BE2C (cell line): ENCODE results near the gene CAMK2D.

Source experiments
- DNase-seq: peaks from one replicate; pipeline ENCODE4 v3.0.0-alpha.2; 2020
- H3K27me3 ChIP-seq: fragments of 250-450 bp; sonication (Bioruptor Pico); 2 replicates; pipeline ENCODE4 v1.5.1; 2020; ENCODE audit warnings: mild to moderate bottlenecking
- H3K36me3 ChIP-seq: fragments of 250-450 bp; sonication (Bioruptor Pico); 2 replicates; pipeline ENCODE4 v1.5.1; 2020; ENCODE audit warnings: mild to moderate bottlenecking
- H3K4me1 ChIP-seq: fragments of 250-450 bp; sonication (Bioruptor Pico); 2 replicates; pipeline ENCODE4 v1.5.1; 2020
- H3K4me3 ChIP-seq: 2 replicates; pipeline ENCODE4 v1.5.1; 2011; ENCODE audit warnings: low read depth, low read length
- H3K9me3 ChIP-seq: fragments of 250-450 bp; sonication (Bioruptor Pico); 2 replicates; pipeline ENCODE4 v1.5.1; 2020
- TF ChIP-seq, protein P1 (sequence below): IDR thresholded peaks from 2 replicates; pipeline ENCODE4 v1.5.1; 2012; ENCODE audit warnings: mild to moderate bottlenecking, low read depth, low read length

CAMK2D gene

GRCh38 chr4:113673450-113673849 is 88.1 kb downstream of the CAMK2D start:
- no peaks in the 10 kb centered on the region for H3K36me3 ChIP-seq
- peak; percentile 67 for DNase-seq
- TF ChIP-seq, protein P1, sequence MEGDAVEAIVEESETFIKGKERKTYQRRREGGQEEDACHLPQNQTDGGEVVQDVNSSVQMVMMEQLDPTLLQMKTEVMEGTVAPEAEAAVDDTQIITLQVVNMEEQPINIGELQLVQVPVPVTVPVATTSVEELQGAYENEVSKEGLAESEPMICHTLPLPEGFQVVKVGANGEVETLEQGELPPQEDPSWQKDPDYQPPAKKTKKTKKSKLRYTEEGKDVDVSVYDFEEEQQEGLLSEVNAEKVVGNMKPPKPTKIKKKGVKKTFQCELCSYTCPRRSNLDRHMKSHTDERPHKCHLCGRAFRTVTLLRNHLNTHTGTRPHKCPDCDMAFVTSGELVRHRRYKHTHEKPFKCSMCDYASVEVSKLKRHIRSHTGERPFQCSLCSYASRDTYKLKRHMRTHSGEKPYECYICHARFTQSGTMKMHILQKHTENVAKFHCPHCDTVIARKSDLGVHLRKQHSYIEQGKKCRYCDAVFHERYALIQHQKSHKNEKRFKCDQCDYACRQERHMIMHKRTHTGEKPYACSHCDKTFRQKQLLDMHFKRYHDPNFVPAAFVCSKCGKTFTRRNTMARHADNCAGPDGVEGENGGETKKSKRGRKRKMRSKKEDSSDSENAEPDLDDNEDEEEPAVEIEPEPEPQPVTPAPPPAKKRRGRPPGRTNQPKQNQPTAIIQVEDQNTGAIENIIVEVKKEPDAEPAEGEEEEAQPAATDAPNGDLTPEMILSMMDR, result peak; percentile 44
- no peak overlapping the region for H3K4me3 ChIP-seq
- H3K27me3 ChIP-seq, result no peaks in the 10 kb centered on the region
- H3K9me3 ChIP-seq, result no peaks in the 10 kb centered on the region
- peaks cover 21% of the 10 kb centered on the region for H3K4me1 ChIP-seq

GRCh38 chr4:113666386-113667114 is 95.0 kb downstream of the CAMK2D start:
- Histone ChIP-seq H3K9me3 (no peaks in the 10 kb centered on the region), H3K4me1 (no peaks in the 10 kb centered on the region; the same call in 1 of the 2 replicates), H3K36me3 (no peaks in the 10 kb centered on the region), H3K27me3 (no peaks in the 10 kb centered on the region), H3K4me3 (no peak overlapping the region)
- TF ChIP-seq, protein P1, result no peak
- DNase-seq, result no peak

- Histone ChIP-seq H3K4me3 (no peak overlapping the region), H3K4me1 (no peaks in the 10 kb centered on the region; the same call in 1 of the 2 replicates), H3K27me3 (no peaks in the 10 kb centered on the region), H3K9me3 (no peaks in the 10 kb centered on the region), H3K36me3 (no peaks in the 10 kb centered on the region)
- no peak for DNase-seq
- TF ChIP-seq, protein P1, result no peak
Measured at GRCh38 chr4:113665036-113665435, 96.5 kb downstream of the CAMK2D start.

- H3K27me3 ChIP-seq, result no peaks in the 10 kb centered on the region
- DNase-seq, result no peak
- no peaks in the 10 kb centered on the region; the same call in 1 of the 2 replicates for H3K4me1 ChIP-seq
- TF ChIP-seq, protein P1, result no peak
- H3K4me3 ChIP-seq, result no peak overlapping the region
- H3K9me3 ChIP-seq, result no peaks in the 10 kb centered on the region
- no peaks in the 10 kb centered on the region for H3K36me3 ChIP-seq
Measured at GRCh38 chr4:113662581-113662980, 99.0 kb downstream of the CAMK2D start.

- H3K4me1 ChIP-seq, result no peaks in the 10 kb centered on the region
- H3K36me3 ChIP-seq, result no peaks in the 10 kb centered on the region
- TF ChIP-seq, protein P1, result no peak
- DNase-seq, result no peak
- H3K9me3 ChIP-seq, result no peaks in the 10 kb centered on the region
- no peak overlapping the region for H3K4me3 ChIP-seq
- H3K27me3 ChIP-seq, result no peaks in the 10 kb centered on the region
Measured at GRCh38 chr4:113659127-113659526, 102.4 kb downstream of the CAMK2D start.

DNA sequence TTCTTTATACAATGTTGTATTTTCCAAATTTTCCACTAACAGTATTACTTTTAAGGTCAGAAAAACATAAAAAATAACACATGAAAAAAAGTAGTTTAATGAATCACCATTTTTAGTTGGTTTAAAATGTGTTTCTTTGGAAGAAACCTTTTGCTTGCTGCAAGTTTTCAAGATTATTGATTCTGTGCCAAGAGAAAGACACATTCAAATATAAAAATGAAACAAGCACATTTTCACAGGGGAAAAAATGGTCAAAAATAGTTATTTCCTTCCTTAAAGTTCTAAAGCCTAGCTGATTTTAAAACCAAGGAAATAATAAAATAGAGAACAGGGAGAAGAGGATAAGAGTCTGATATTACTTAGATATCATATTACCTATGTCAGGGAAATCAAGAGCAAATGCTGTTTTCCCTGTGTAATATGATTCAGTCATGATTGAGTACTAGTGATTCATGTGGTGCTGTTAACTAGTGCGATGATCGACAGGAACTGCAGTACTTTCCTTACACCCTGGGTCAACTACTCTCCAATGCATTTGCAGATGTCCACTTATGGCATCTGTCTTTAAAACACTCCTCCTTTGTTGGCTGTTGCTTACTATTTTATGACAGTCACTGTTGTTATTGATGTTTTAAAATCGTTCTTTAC is 103.8 kb downstream of the CAMK2D start:
- Histone ChIP-seq H3K4me3 (no peak overlapping the region), H3K9me3 (no peaks in the 10 kb centered on the region), H3K36me3 (no peaks in the 10 kb centered on the region), H3K27me3 (no peaks in the 10 kb centered on the region), H3K4me1 (no peaks in the 10 kb centered on the region)
- TF ChIP-seq, protein P1, result no peak
- no peak for DNase-seq
